ENCODE data around the gene RNF38. TPM values are rescaled to one million over a fixed set of nuclear protein-coding genes. Genes with fewer than 3 reads are reported as not detected.

The RNF38 gene
- total RNA-seq, 1 donor from 2014 or later = 15.5 TPM

DNA sequence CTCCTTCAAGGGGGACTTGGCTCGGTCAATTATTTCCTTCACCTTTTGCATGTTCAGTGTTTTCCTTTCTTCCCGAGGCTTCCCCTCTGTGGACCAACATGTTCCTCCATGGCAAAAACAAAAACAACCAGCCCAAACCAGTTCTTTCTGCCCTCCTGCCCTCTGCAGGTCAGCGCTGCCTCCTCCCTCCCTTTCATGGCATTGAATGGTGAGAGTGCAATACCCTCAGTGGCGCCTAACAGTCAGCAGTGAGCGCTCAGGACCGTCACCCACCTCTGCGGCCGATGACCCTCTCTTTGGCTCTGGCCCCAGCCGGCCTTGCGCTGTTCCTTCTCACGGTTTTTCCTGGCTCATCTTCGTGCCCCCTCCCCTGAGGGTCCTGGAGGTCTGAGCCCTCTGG lies 107.4 kb downstream of the RNF38 start:
- ATAC-seq = no peak

GRCh38 chr9:36290996-36291395 lies 109.1 kb downstream of the RNF38 start:
- ATAC-seq = no peak

DNA sequence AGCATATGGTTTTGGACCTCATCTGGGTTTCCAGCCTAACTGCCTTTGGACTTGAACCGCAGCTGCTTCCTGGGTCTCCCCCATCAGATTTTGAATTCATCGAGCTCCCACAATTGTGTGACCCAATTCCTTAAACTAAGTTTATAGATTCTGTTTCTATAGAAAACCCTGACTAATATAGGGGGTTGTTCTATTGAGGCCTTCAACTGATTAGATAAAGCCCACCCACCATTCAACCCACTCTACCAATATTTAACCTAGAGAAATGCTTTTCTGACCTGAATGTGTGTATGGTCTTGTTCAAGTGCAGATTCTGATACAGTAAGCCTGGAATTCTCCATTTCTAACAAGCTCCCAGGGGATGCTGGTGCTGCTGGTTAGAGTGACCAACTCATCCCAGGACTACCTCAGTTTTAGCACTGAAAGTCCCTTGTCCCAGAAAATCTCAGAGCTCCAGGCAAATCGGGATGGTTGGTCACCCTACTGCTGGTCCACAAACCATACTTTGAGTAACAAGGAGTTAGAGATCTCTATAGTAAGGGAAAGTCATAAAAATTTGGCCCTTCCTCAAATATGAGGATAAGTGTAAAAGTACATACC lies 110.1 kb downstream of the RNF38 start:
- no peak for ATAC-seq

DNA sequence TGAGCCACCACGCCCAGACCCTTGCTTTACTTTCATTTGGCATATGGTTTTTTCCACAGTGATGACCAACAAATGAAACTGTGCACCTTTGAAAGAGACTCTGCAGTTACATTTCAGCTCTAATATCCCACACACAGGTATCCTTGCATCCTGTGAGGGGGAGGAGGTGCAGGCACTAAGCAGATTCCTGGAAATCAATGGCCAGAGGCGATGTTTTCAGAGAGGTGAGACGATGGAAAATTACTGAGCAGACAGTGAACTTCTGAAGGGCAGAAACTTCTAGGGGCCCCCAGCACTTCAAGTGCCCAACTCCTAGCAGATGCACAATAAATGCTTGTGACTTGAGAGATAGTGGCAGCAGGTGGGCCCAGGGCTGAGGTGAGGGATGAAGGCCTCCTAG lies 112.0 kb downstream of the RNF38 start:
- ATAC-seq = no peak

Other genes starting within 250 kb of the RNF38 start
- gene CCIN, start 230.9 kb downstream of the RNF38 start, total RNA-seq = not detected
- gene CLTA, start 209.3 kb downstream of the RNF38 start, total RNA-seq = 169 TPM
- 7.4 TPM for gene GNE, start 141.8 kb downstream of the RNF38 start, total RNA-seq
- 18.7 TPM for gene MELK, start 172.6 kb upstream of the RNF38 start, total RNA-seq

Measured in esophagus mucosa (tissue), 1 donor.